OCI-LY1 (cell line): ENCODE measurements around the gene CACNA1B.

Experiments
- EZH2 ChIP-seq: fragments of 200-600 bp; sonication (generic), shearing (Covaris generic); IDR thresholded peaks from 2 replicates; pipeline ENCODE4 v1.8.0; 2017; ENCODE audit warnings: borderline replicate concordance, mixed run types, mild to moderate bottlenecking, antibody characterized with exemption, low read length, moderate library complexity, mixed read lengths
- TF ChIP-seq, protein P1 (sequence below): fragments of 200-600 bp; sonication (generic), shearing (Covaris generic); IDR thresholded peaks from 2 replicates; pipeline ENCODE4 v1.5.1; 2017; ENCODE audit warnings: mild to moderate bottlenecking, antibody characterized with exemption, low read length, moderate library complexity, mixed read lengths

DNA sequence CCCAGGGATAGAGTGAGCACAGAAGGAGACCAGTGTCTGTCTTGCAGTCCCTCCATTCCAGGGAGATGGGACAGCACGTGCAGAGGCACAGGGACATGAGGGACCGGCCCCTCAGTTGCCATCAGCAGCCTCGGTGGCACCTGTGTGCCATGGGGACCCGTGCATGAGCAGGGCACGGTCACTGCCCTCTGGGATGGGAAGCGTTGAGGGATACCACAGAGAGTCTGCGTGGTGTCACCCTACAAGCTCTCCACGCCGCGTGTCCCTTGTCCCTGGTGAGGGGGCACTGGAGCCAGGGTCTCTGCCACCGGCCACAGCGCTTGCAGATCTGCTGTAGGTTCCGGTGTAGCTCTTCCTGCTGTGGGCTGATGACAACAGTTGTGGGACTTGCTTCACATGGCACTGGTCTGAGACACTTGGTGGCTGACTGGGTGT is 108.1 kb downstream of the CACNA1B start:
- TF ChIP-seq, protein P1, sequence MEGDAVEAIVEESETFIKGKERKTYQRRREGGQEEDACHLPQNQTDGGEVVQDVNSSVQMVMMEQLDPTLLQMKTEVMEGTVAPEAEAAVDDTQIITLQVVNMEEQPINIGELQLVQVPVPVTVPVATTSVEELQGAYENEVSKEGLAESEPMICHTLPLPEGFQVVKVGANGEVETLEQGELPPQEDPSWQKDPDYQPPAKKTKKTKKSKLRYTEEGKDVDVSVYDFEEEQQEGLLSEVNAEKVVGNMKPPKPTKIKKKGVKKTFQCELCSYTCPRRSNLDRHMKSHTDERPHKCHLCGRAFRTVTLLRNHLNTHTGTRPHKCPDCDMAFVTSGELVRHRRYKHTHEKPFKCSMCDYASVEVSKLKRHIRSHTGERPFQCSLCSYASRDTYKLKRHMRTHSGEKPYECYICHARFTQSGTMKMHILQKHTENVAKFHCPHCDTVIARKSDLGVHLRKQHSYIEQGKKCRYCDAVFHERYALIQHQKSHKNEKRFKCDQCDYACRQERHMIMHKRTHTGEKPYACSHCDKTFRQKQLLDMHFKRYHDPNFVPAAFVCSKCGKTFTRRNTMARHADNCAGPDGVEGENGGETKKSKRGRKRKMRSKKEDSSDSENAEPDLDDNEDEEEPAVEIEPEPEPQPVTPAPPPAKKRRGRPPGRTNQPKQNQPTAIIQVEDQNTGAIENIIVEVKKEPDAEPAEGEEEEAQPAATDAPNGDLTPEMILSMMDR: no peak
- no peak for TF ChIP-seq EZH2
